ENCODE measurements around the gene STOM.

Gene STOM

GRCh38 chr9:121344184-121344583 is 25.9 kb downstream of the STOM start:
- no peak for TF ChIP-seq EZH2 (IDR thresholded peaks at IDR 0.05; ENCODE audit: borderline replicate concordance, low read length)
- TF ChIP-seq, protein P1, sequence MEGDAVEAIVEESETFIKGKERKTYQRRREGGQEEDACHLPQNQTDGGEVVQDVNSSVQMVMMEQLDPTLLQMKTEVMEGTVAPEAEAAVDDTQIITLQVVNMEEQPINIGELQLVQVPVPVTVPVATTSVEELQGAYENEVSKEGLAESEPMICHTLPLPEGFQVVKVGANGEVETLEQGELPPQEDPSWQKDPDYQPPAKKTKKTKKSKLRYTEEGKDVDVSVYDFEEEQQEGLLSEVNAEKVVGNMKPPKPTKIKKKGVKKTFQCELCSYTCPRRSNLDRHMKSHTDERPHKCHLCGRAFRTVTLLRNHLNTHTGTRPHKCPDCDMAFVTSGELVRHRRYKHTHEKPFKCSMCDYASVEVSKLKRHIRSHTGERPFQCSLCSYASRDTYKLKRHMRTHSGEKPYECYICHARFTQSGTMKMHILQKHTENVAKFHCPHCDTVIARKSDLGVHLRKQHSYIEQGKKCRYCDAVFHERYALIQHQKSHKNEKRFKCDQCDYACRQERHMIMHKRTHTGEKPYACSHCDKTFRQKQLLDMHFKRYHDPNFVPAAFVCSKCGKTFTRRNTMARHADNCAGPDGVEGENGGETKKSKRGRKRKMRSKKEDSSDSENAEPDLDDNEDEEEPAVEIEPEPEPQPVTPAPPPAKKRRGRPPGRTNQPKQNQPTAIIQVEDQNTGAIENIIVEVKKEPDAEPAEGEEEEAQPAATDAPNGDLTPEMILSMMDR (IDR thresholded peaks at IDR 0.05; ENCODE audit: low read length): no peak
- no peaks in the 10 kb centered on the region for H4K20me1 ChIP-seq (ENCODE audit: insufficient read depth, low read length)
- H3K4me3 ChIP-seq (ENCODE audit: low read depth, low read length, poor library complexity, severe bottlenecking): no peak overlapping the region
- no peaks in the 10 kb centered on the region for H3F3A ChIP-seq (ENCODE audit: insufficient read depth, low read length)
- H3K9me3 ChIP-seq (ENCODE audit: low read length): no peaks in the 10 kb centered on the region
- H3K9me2 ChIP-seq (ENCODE audit: low read depth, low read length): no peaks in the 10 kb centered on the region
- H3K4me2 ChIP-seq (ENCODE audit: low read length): no peak overlapping the region
- H3K4me1 ChIP-seq (ENCODE audit: insufficient read depth, low read length, severe bottlenecking): peaks cover 6% of the 10 kb centered on the region
- H3K36me3 ChIP-seq (ENCODE audit: insufficient read depth, low read length): peaks cover 49% of the 10 kb centered on the region; the same call in 1 of the 2 replicates
- H3K27me3 ChIP-seq (ENCODE audit: insufficient read depth, low read length): no peaks in the 10 kb centered on the region
- no peak overlapping the region for H3K9ac ChIP-seq (ENCODE audit: low read length)
- H3K79me2 ChIP-seq (ENCODE audit: insufficient read depth, low read length): no peaks in the 10 kb centered on the region
- no peak overlapping the region for H2AFZ ChIP-seq (ENCODE audit: low read length)
- H3K27ac ChIP-seq (ENCODE audit: low read depth, low read length, poor library complexity, severe bottlenecking): no peak overlapping the region

GRCh38 chr9:121340676-121341392 is 29.2 kb downstream of the STOM start:
- no peak overlapping the region for H3K9ac ChIP-seq (ENCODE audit: low read length)
- TF ChIP-seq, protein P1 (IDR thresholded peaks at IDR 0.05; ENCODE audit: low read length): no peak
- H3K27me3 ChIP-seq (ENCODE audit: insufficient read depth, low read length): no peaks in the 10 kb centered on the region
- no peak overlapping the region for H2AFZ ChIP-seq (ENCODE audit: low read length)
- peaks cover 11% of the 10 kb centered on the region for H3K4me1 ChIP-seq (ENCODE audit: insufficient read depth, low read length, severe bottlenecking)
- no peaks in the 10 kb centered on the region for H3F3A ChIP-seq (ENCODE audit: insufficient read depth, low read length)
- peaks cover 33% of the 10 kb centered on the region; the same call in 1 of the 2 replicates for H3K36me3 ChIP-seq (ENCODE audit: insufficient read depth, low read length)
- no peaks in the 10 kb centered on the region for H3K9me3 ChIP-seq (ENCODE audit: low read length)
- no peaks in the 10 kb centered on the region for H3K9me2 ChIP-seq (ENCODE audit: low read depth, low read length)
- H4K20me1 ChIP-seq (ENCODE audit: insufficient read depth, low read length): no peaks in the 10 kb centered on the region
- no peak overlapping the region for H3K27ac ChIP-seq (ENCODE audit: low read depth, low read length, poor library complexity, severe bottlenecking)
- H3K4me2 ChIP-seq (ENCODE audit: low read length): no peak overlapping the region
- no peak overlapping the region for H3K4me3 ChIP-seq (ENCODE audit: low read depth, low read length, poor library complexity, severe bottlenecking)
- no peaks in the 10 kb centered on the region for H3K79me2 ChIP-seq (ENCODE audit: insufficient read depth, low read length)

DNA sequence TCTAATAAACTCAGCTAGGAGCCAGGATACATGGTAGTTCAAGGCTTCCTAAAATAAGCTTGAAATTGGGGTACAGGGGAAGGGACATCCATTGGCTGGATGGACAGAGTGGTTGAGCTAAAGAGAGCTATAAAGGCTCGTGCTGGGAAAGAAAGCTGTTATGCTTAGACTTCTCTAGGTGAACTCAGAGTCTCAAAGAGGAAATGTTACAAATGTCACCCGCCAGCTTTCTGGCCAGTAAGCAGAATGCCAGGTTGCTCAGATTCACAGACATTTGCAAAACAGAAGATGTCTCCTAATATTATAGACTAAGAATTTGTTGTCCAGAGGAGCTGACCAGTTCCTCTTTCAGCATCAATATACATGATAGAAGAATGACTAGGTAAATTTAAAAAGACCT is 30.6 kb downstream of the STOM start:
- no peaks in the 10 kb centered on the region for H3K9me3 ChIP-seq (ENCODE audit: low read length)
- H3K36me3 ChIP-seq (ENCODE audit: insufficient read depth, low read length): peaks cover 28% of the 10 kb centered on the region; the same call in 1 of the 2 replicates
- H4K20me1 ChIP-seq (ENCODE audit: insufficient read depth, low read length): no peaks in the 10 kb centered on the region
- H3K9ac ChIP-seq (ENCODE audit: low read length): no peak overlapping the region
- TF ChIP-seq EZH2 (IDR thresholded peaks at IDR 0.05; ENCODE audit: borderline replicate concordance, low read length): no peak
- H2AFZ ChIP-seq (ENCODE audit: low read length): no peak overlapping the region
- no peaks in the 10 kb centered on the region for H3F3A ChIP-seq (ENCODE audit: insufficient read depth, low read length)
- H3K4me3 ChIP-seq (ENCODE audit: low read depth, low read length, poor library complexity, severe bottlenecking): no peak overlapping the region
- H3K9me2 ChIP-seq (ENCODE audit: low read depth, low read length): no peaks in the 10 kb centered on the region
- no peak overlapping the region for H3K27ac ChIP-seq (ENCODE audit: low read depth, low read length, poor library complexity, severe bottlenecking)
- H3K79me2 ChIP-seq (ENCODE audit: insufficient read depth, low read length): no peaks in the 10 kb centered on the region
- no peak overlapping the region for H3K4me2 ChIP-seq (ENCODE audit: low read length)
- H3K27me3 ChIP-seq (ENCODE audit: insufficient read depth, low read length): no peaks in the 10 kb centered on the region
- H3K4me1 ChIP-seq (ENCODE audit: insufficient read depth, low read length, severe bottlenecking): peaks cover 5% of the 10 kb centered on the region

GRCh38 chr9:121336665-121337064 is 33.4 kb downstream of the STOM start:
- Histone ChIP-seq H3K36me3 (ENCODE audit: insufficient read depth, low read length) (peaks cover 14% of the 10 kb centered on the region; the same call in 1 of the 2 replicates), H3K9me2 (ENCODE audit: low read depth, low read length) (no peaks in the 10 kb centered on the region), H3K4me2 (ENCODE audit: low read length) (no peak overlapping the region), H4K20me1 (ENCODE audit: insufficient read depth, low read length) (no peaks in the 10 kb centered on the region), H3K9me3 (ENCODE audit: low read length) (no peaks in the 10 kb centered on the region), H3K27ac (ENCODE audit: low read depth, low read length, poor library complexity, severe bottlenecking) (no peak overlapping the region), H3K27me3 (ENCODE audit: insufficient read depth, low read length) (no peaks in the 10 kb centered on the region), H3K4me3 (ENCODE audit: low read depth, low read length, poor library complexity, severe bottlenecking) (no peak overlapping the region), H3F3A (ENCODE audit: insufficient read depth, low read length) (no peaks in the 10 kb centered on the region), H3K4me1 (ENCODE audit: insufficient read depth, low read length, severe bottlenecking) (peaks cover 5% of the 10 kb centered on the region), H2AFZ (ENCODE audit: low read length) (no peak overlapping the region), H3K79me2 (ENCODE audit: insufficient read depth, low read length) (no peaks in the 10 kb centered on the region), H3K9ac (ENCODE audit: low read length) (no peak overlapping the region)
- TF ChIP-seq EZH2 (IDR thresholded peaks at IDR 0.05; ENCODE audit: borderline replicate concordance, low read length): no peak
- TF ChIP-seq, protein P1 (IDR thresholded peaks at IDR 0.05; ENCODE audit: low read length): no peak
